Hepatocyte (in vitro differentiated cells): ENCODE data around the gene RXRA. TPM values are rescaled to one million over a fixed set of nuclear protein-coding genes. Genes with fewer than 3 reads are reported as not detected.
A peak's percentile ranks its signal among the peaks of the same experiment; 100 is the strongest.

Experiments used
- DNase-seq: peaks from one replicate; pipeline ENCODE4 v3.0.0-alpha.2; 2016; ENCODE audit warnings: low spot score
- H2AFZ ChIP-seq: fragments of 200-600 bp; sonication (generic); 2 replicates; pipeline ENCODE4 v1.6.0; 2016; ENCODE audit warnings: antibody characterized with exemption, mild to moderate bottlenecking
- H3K27ac ChIP-seq: fragments of 200-600 bp; sonication (generic); 2 replicates; pipeline ENCODE4 v1.5.1; 2016; ENCODE audit warnings: mild to moderate bottlenecking
- H3K27me3 ChIP-seq: fragments of 200-600 bp; sonication (generic); 2 replicates; pipeline ENCODE4 v1.6.1; 2016
- H3K36me3 ChIP-seq: fragments of 200-600 bp; sonication (generic); replicated peaks from 2 replicates; pipeline ENCODE4 v1.5.1; 2016; ENCODE audit warnings: low read depth; ENCODE audit not compliant: insufficient read depth
- H3K4me1 ChIP-seq: fragments of 200-600 bp; sonication (generic); 2 replicates; pipeline ENCODE4 v1.5.1; 2016; ENCODE audit warnings: mild to moderate bottlenecking, moderate library complexity; ENCODE audit not compliant: insufficient read depth
- H3K4me2 ChIP-seq: fragments of 200-600 bp; sonication (generic); 2 replicates; pipeline ENCODE4 v1.6.0; 2016
- H3K4me3 ChIP-seq: fragments of 200-600 bp; sonication (generic); 2 replicates; pipeline ENCODE4 v1.5.1; 2016; ENCODE audit warnings: mild to moderate bottlenecking
- H3K79me2 ChIP-seq: fragments of 200-600 bp; sonication (generic); 2 replicates; pipeline ENCODE4 v1.6.0; 2017; ENCODE audit warnings: mild to moderate bottlenecking
- H3K9me2 ChIP-seq: fragments of 200-600 bp; sonication (generic); replicated peaks from 2 replicates; pipeline ENCODE4 v1.6.0; 2017; ENCODE audit warnings: mild to moderate bottlenecking; ENCODE audit not compliant: insufficient read depth
- H3K9me3 ChIP-seq: fragments of 200-600 bp; sonication (generic); 2 replicates; pipeline ENCODE4 v1.5.1; 2016; ENCODE audit warnings: low read depth, mild to moderate bottlenecking
- H4K20me1 ChIP-seq: fragments of 200-600 bp; sonication (generic); 2 replicates; pipeline ENCODE4 v1.6.0; 2016; ENCODE audit warnings: mild to moderate bottlenecking; ENCODE audit not compliant: insufficient read depth, poor library complexity, severe bottlenecking
- CTCF ChIP-seq: fragments of 200-600 bp; sonication (generic); IDR thresholded peaks from 2 replicates; pipeline ENCODE4 v1.5.1; 2016; ENCODE audit warnings: antibody characterized with exemption, mild to moderate bottlenecking; ENCODE audit not compliant: poor library complexity
- EZH2 ChIP-seq: fragments of 200-600 bp; sonication (generic); IDR thresholded peaks from 2 replicates; pipeline ENCODE4 v1.6.1; 2016; ENCODE audit warnings: antibody characterized with exemption, mild to moderate bottlenecking, borderline replicate concordance
- EZH2phosphoT487 ChIP-seq: fragments of 200-600 bp; sonication (generic); IDR thresholded peaks from one replicate; pipeline ENCODE4 v1.6.1; 2018; ENCODE audit warnings: antibody characterized with exemption, mild to moderate bottlenecking, low read depth, moderate library complexity; ENCODE audit not compliant: unreplicated experiment, severe bottlenecking
- WGBS: methylation state at CpG from one replicate; pipeline ENCODE4 v1.1.6; 2016; ENCODE audit warnings: low lambda C conversion rate; ENCODE audit errors: missing lambda C conversion rate; 5-methylcytosine and 5-hydroxymethylcytosine counted together
- polyA plus RNA-seq: library from polyadenylated mRNA; unstranded; fragments of >200 nt; fragmentation: Nextera tagmentation; extraction: Ambion mirVana; gene quantifications from 2 replicates; pipeline ENCODE4 v1.2.1, GENCODE V29; 2016
- total RNA-seq: library from RNA; depleted of rRNA; stranded (reverse); fragments of >200 nt; gene quantifications from 2 replicates; pipeline ENCODE4 v1.2.3, GENCODE V29; 2014

RXRA gene
- total and polyA plus RNA-seq, 2 experiments from 2014 or later, result 35.9 to 41.6 TPM

GRCh38 chr9:134396825-134397224, 70.6 kb downstream of the RXRA start:
- Histone ChIP-seq H3K36me3 (no peaks in the 10 kb centered on the region), H3K9me3 (no peaks in the 10 kb centered on the region), H2AFZ (no peak overlapping the region), H3K27ac (no peak overlapping the region), H3K4me1 (no peaks in the 10 kb centered on the region), H3K9me2 (no peaks in the 10 kb centered on the region), H3K27me3 (no peaks in the 10 kb centered on the region), H3K79me2 (peaks cover 97% of the 10 kb centered on the region), H3K4me3 (no peak overlapping the region), H3K4me2 (no peak overlapping the region), H4K20me1 (peaks cover 100% of the 10 kb centered on the region)
- 85% methylated on average over 7 of the region's 8 CpGs for WGBS
- TF ChIP-seq EZH2phosphoT487, result no peak
- DNase-seq, result no peak

- H3K27me3 ChIP-seq, result no peaks in the 10 kb centered on the region
- no peaks in the 10 kb centered on the region for H3K4me1 ChIP-seq
- H3K36me3 ChIP-seq, result no peaks in the 10 kb centered on the region
- no peak for DNase-seq
- no peak overlapping the region for H3K4me2 ChIP-seq
- H3K9me3 ChIP-seq, result no peaks in the 10 kb centered on the region
- no peak overlapping the region for H3K4me3 ChIP-seq
- peaks cover 89% of the 10 kb centered on the region for H3K79me2 ChIP-seq
- H2AFZ ChIP-seq, result no peak overlapping the region
- no peak overlapping the region for H3K27ac ChIP-seq
- no peak for TF ChIP-seq EZH2phosphoT487
- TF ChIP-seq EZH2, result no peak
- no peak for TF ChIP-seq CTCF
- peaks cover 99% of the 10 kb centered on the region for H4K20me1 ChIP-seq
- 99% methylated on average over 5 of the region's 5 CpGs for WGBS
- no peaks in the 10 kb centered on the region for H3K9me2 ChIP-seq
These were observed 72.5 kb downstream of the RXRA start for GRCh38 chr9:134398756-134399155.

GRCh38 chr9:134399435-134400056, 73.3 kb downstream of the RXRA start:
- no peak overlapping the region for H3K27ac ChIP-seq
- no peak overlapping the region for H2AFZ ChIP-seq
- DNase-seq, result no peak
- H3K4me1 ChIP-seq, result no peaks in the 10 kb centered on the region
- H3K27me3 ChIP-seq, result no peaks in the 10 kb centered on the region
- WGBS, result 96% methylated on average over 2 of the region's 2 CpGs
- no peaks in the 10 kb centered on the region for H3K36me3 ChIP-seq
- no peaks in the 10 kb centered on the region for H3K9me3 ChIP-seq
- TF ChIP-seq EZH2phosphoT487 (no peak), CTCF (peak; percentile 37)
- H3K79me2 ChIP-seq, result peaks cover 89% of the 10 kb centered on the region
- H3K4me2 ChIP-seq, result no peak overlapping the region
- peaks cover 98% of the 10 kb centered on the region for H4K20me1 ChIP-seq
- no peaks in the 10 kb centered on the region for H3K9me2 ChIP-seq
- H3K4me3 ChIP-seq, result no peak overlapping the region

GRCh38 chr9:134400283-134400682, 74.0 kb downstream of the RXRA start:
- Histone ChIP-seq H3K4me2 (no peak overlapping the region), H3K9me2 (no peaks in the 10 kb centered on the region), H2AFZ (no peak overlapping the region), H3K36me3 (no peaks in the 10 kb centered on the region), H3K4me3 (no peak overlapping the region), H3K27me3 (no peaks in the 10 kb centered on the region), H3K79me2 (peaks cover 85% of the 10 kb centered on the region), H4K20me1 (peaks cover 94% of the 10 kb centered on the region), H3K27ac (no peak overlapping the region), H3K9me3 (no peaks in the 10 kb centered on the region), H3K4me1 (no peaks in the 10 kb centered on the region)
- DNase-seq, result no peak
- no peak for TF ChIP-seq EZH2phosphoT487
- TF ChIP-seq EZH2, result no peak
- no peak for TF ChIP-seq CTCF
- WGBS, result 96% methylated on average over 10 of the region's 10 CpGs
